ENCODE data around the gene KCNK13.
A peak's percentile ranks its signal among the peaks of the same experiment; 100 is the strongest.

KCNK13 gene

GRCh38 chr14:90137807-90138206 is 76.0 kb downstream of the KCNK13 start:
- DNase-seq = no peak

GRCh38 chr14:90139199-90139598 is 77.4 kb downstream of the KCNK13 start:
- DNase-seq = no peak

- peak; percentile 97 for DNase-seq
These were observed 78.6 kb downstream of the KCNK13 start for GRCh38 chr14:90140298-90140955.

DNA sequence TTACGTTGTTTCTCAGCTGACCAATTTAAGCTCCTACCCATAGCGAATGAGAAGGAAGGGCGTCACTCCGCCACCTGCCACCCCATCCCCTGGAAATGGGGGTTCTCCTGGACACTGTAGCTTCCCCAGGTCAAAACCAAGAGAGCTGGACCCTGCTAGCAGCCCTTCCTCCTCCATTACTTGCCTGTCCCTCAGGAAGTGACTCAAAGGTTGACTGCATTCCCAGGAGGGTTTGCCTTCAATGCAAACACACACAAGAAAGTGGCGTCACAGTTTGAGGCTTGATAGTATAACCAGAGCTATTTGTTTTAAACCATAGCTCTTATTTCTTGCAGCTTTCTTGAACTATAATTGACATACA is 79.1 kb downstream of the KCNK13 start:
- no peak for DNase-seq

GRCh38 chr14:90153429-90153828 is 91.6 kb downstream of the KCNK13 start:
- DNase-seq = no peak

- DNase-seq = no peak
These were observed 92.3 kb downstream of the KCNK13 start for GRCh38 chr14:90154110-90154509.

GRCh38 chr14:90159146-90159545 is 97.4 kb downstream of the KCNK13 start:
- no peak for DNase-seq

- no peak for DNase-seq
These were observed 97.9 kb downstream of the KCNK13 start for GRCh38 chr14:90159688-90160087.

DNA sequence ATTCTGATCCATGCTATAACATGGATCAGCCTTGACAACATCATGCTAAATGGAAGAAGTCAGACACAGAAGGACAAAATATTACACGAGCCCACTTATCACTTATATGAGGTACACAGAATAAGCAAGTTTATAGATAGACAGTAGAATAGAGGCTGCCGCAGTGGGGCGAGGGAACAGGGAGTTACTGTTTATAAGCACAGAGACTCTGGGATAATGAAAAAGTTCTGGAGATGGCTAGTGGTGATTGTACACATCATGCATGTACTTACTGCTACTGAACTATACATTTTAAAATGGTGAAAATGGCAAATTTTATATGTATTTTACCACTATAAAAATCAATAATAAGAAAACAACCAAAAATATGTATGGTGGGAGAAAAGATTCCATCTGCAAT is 99.3 kb downstream of the KCNK13 start:
- DNase-seq = no peak

DNA sequence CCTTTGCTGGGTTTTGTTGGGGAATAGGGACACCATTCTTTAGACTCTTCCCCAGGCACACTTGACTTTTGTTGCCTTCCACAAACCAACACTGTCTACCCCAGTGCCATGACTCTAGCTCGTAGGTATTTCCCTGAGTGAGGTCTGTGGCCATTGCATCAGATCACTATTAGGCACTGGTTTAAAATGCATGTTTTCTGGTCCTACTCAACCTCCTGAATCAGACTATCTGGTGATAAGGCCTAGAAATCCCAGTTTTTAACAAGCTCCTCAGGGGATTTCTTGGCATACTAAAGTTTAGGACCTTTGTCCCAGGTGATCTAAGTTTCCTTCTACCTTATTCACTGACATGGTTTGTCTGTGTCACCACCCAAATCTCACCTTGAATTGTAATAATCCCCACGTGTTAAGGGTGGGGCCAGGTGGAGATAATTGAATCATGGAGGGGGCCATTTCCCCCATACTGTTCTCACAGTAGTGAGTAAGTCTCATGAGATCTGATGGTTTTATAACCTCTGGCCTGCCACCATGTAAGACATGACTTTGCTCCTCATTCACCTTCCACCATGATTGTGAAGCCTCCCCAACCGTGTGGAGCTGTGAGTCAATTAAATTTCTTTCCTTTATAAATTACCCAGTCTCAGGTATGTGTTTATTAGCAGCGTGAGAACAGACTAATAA is 106.8 kb downstream of the KCNK13 start:
- DNase-seq = no peak

GRCh38 chr14:90175631-90176030 is 113.8 kb downstream of the KCNK13 start:
- no peak for DNase-seq

DNA sequence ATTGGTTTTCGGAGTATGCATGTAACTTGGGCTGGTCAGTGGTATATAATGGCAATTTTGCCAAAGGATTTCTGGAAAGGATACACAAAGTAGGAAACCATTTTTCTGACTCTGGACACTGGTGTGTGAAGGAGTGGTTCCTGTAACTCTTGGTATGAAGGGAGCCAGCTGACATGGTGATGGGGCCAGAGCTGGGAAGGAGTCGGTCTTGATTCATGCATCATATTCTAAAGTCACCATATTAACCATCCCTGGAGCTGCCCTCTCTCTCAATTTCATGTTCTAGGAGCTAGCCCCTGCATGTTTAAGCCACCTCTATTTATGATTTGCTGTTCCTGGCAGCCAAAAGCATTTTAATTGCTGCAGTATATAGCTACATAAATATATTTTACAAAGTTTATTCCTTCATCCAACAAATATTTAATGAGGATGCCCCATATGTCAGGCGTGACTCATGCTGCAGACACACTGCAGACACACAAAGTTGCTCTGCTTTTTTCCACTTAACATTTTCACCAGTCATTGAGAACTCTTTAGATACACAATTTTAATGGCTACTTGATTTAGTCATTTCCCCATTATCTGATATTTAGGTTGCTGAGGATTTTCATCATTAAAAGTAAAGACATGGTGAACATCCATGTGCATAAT is 115.9 kb downstream of the KCNK13 start:
- DNase-seq = no peak

GRCh38 chr14:90179357-90179756 is 117.6 kb downstream of the KCNK13 start:
- DNase-seq = no peak

DNA sequence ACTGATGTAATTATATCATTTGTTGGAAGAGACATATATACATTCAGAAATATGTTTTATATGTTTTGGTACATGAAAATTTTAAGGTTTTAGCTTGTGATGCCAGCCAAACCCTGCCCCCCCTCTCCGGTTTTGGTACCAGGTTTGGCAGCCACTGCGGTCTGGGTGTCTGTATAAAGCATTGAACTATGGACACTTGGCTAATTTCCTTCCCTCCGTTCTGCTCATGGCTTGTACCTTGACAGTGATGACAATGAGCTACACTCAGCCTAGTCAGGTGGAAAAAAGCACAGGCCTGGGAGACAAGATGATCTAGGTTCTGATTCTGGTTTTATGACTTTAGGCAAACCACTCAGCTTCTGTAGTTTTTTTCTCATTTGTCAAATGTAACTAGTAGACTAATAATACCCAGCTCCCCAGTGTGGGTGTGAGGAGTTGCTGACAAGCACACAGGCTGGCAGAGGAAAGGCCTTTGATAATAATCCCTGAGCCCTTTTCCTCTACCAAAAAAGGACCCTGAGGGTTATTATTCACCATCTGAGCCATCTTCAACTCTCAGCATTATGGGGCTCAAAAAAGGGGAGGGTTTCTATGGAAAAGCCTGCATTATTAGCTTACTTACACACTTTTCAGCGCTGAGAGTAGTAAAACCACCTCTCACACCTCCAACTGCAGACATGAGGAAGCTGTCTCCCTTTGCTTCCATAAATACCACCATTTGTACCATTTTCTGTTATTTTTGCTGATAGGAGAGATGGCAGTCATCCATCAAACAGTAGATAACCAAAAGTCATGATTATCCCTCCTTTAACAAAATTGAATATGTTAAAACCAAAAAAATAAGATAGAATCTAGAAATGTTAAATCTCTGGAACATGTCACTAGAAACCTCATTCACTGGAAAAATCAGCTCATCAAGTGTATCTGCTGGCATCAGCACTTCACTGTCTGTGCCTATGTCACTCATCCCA is 118.3 kb downstream of the KCNK13 start:
- DNase-seq = no peak

GRCh38 chr14:90184094-90184493 is 122.3 kb downstream of the KCNK13 start:
- no peak for DNase-seq

DNA sequence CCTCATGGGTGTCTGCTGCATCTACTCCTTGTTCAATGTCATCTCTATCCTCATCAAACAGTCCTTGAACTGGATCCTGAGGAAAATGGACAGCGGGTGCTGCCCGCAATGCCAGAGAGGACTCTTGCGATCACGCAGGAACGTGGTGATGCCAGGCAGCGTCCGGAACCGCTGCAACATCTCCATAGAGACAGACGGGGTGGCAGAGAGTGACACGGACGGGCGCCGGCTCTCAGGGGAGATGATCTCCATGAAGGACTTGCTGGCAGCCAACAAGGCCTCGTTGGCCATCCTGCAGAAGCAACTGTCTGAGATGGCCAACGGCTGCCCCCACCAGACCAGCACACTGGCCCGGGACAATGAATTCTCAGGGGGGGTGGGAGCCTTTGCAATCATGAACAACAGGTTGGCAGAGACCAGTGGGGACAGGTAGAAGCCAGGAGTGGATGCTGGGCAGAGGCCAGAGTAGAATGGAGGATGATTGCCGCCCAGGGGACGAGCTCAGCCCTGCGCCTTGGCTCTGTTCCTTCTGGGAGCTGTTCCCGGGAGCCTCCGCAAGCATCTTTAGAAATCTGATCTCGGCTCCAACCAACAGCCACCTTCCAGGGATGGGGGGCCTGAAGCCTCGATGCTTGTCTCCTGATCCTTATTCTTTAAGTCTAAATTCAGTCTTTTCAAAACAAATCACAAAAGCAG is 122.9 kb downstream of the KCNK13 start:
- DNase-seq = no peak

GRCh38 chr14:90188588-90188987 is 126.8 kb downstream of the KCNK13 start:
- no peak for DNase-seq

- no peak for DNase-seq
These were observed 129.4 kb downstream of the KCNK13 start for GRCh38 chr14:90191154-90191553.

GRCh38 chr14:90191585-90191984 is 129.8 kb downstream of the KCNK13 start:
- DNase-seq = no peak

- no peak for DNase-seq
These were observed 132.1 kb downstream of the KCNK13 start for GRCh38 chr14:90193925-90194324.

DNA sequence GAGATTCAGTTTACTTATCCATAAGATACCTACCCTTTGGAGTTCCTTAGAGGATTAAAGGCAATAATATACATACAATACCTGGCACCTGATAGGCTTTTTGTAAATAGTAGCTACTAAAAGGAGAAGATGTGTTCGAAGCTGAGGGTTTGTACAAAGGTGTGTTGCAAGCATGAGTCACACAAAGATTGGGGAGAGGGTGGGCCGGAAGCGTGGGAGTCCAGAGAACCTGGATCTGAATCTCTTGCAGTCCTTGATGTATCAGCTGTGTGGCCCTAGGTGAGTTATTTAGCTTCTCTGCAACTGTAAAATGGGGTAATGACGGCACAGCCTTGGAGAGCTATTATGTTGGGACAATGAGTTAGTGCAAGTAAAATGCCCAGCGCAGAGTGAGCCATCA is 132.9 kb downstream of the KCNK13 start:
- DNase-seq = no peak

GRCh38 chr14:90198541-90199060 is 136.8 kb downstream of the KCNK13 start:
- no peak for DNase-seq

Measured in DMS79 (cell line).